Upper lobe of right lung (tissue), 1 donor: ENCODE results near the gene GRM5. TPM values are rescaled to one million over a fixed set of nuclear protein-coding genes. Genes with fewer than 3 reads are reported as not detected.

ENCODE experiments used
- ATAC-seq: fragments of 200-7000 bp; cut with Tn5 transposase; one replicate; pipeline ENCODE4 v1.9.1; 2020; ENCODE audit warnings: mild to moderate bottlenecking, moderate library complexity
- DNase-seq: peaks from one replicate; pipeline ENCODE4 v3.0.0-alpha.2; 2020
- H3K27ac ChIP-seq: fragments of 200-600 bp; one replicate; pipeline ENCODE4 v1.8.0; 2022
- H3K27me3 ChIP-seq: fragments of 200-600 bp; one replicate; pipeline ENCODE4 v1.8.0; 2022; ENCODE audit warnings: mild to moderate bottlenecking
- H3K36me3 ChIP-seq: fragments of 200-600 bp; one replicate; pipeline ENCODE4 v1.8.0; 2022
- H3K4me1 ChIP-seq: fragments of 200-600 bp; one replicate; pipeline ENCODE4 v1.8.0; 2022
- H3K4me3 ChIP-seq: fragments of 200-600 bp; one replicate; pipeline ENCODE4 v1.8.0; 2022; ENCODE audit warnings: mild to moderate bottlenecking
- H3K9me3 ChIP-seq: fragments of 200-600 bp; one replicate; pipeline ENCODE4 v1.8.0; 2022
- CTCF ChIP-seq: fragments of 200-600 bp; IDR thresholded peaks from one replicate; pipeline ENCODE4 v1.8.0; 2022; ENCODE audit warnings: antibody characterized with exemption
- intact Hi-C: fragments of 100-400 bp; cut with DNase I; formaldehyde crosslinking; loops from one replicate; pipeline ENCODE4 v1.11.0; 2022
- total RNA-seq: library from RNA; stranded (reverse); fragmentation: NEBNext Ultra II Directional; extraction: Animal tissue kit (Norgen Biotek cat#: 25700); gene quantifications from one replicate; pipeline ENCODE4 v1.2.1, GENCODE V29; 2021
- donor health status: DM: no; HTN: yes; CAD: no; lungs with severe emphysema.

GRM5 gene
- total RNA-seq, 1 donor from 2014 or later, result 0.06 TPM

- Histone ChIP-seq H3K27ac (no peak overlapping the region), H3K9me3 (no peaks in the 10 kb centered on the region), H3K4me1 (no peaks in the 10 kb centered on the region), H3K36me3 (no peaks in the 10 kb centered on the region), H3K27me3 (no peaks in the 10 kb centered on the region), H3K4me3 (no peak overlapping the region)
- intact Hi-C loops, result no loop called here
- TF ChIP-seq CTCF, result no peak
- no peak for ATAC-seq
- DNase-seq, result no peak
These were observed 496.4 kb downstream of the GRM5 start for GRCh38 chr11:88569342-88569741.

- Histone ChIP-seq H3K9me3 (no peaks in the 10 kb centered on the region), H3K4me1 (no peaks in the 10 kb centered on the region), H3K27me3 (no peaks in the 10 kb centered on the region), H3K36me3 (no peaks in the 10 kb centered on the region), H3K4me3 (no peak overlapping the region), H3K27ac (no peak overlapping the region)
- DNase-seq, result no peak
- TF ChIP-seq CTCF, result no peak
- ATAC-seq, result no peak
- intact Hi-C loops, result no loop called here
These were observed 510.0 kb downstream of the GRM5 start for GRCh38 chr11:88555829-88556202.

- no peak overlapping the region for H3K27ac ChIP-seq
- ATAC-seq (no peak), DNase-seq (no peak)
- no peaks in the 10 kb centered on the region for H3K36me3 ChIP-seq
- no peaks in the 10 kb centered on the region for H3K27me3 ChIP-seq
- no peak for TF ChIP-seq CTCF
- H3K4me1 ChIP-seq, result no peaks in the 10 kb centered on the region
- no peak overlapping the region for H3K4me3 ChIP-seq
- intact Hi-C loops, result no loop called here
- no peaks in the 10 kb centered on the region for H3K9me3 ChIP-seq
These were observed 510.6 kb downstream of the GRM5 start for GRCh38 chr11:88555018-88555828.

- Histone ChIP-seq H3K36me3 (no peaks in the 10 kb centered on the region), H3K9me3 (no peaks in the 10 kb centered on the region), H3K4me1 (no peaks in the 10 kb centered on the region), H3K4me3 (no peak overlapping the region), H3K27ac (no peak overlapping the region), H3K27me3 (no peaks in the 10 kb centered on the region)
- no peak for TF ChIP-seq CTCF
- no peak for ATAC-seq
- no peak for DNase-seq
- intact Hi-C loops, result no loop called here
These were observed 512.6 kb downstream of the GRM5 start for GRCh38 chr11:88553204-88553603.

GRCh38 chr11:88552379-88553062 lies 513.3 kb downstream of the GRM5 start:
- Histone ChIP-seq H3K36me3 (no peaks in the 10 kb centered on the region), H3K27ac (no peak overlapping the region), H3K9me3 (no peaks in the 10 kb centered on the region), H3K4me1 (no peaks in the 10 kb centered on the region), H3K4me3 (no peak overlapping the region), H3K27me3 (no peaks in the 10 kb centered on the region)
- TF ChIP-seq CTCF, result peak; percentile 64
- DNase-seq (peak; percentile 66), ATAC-seq (peak; percentile 88)
- intact Hi-C loops, result no loop called here
